ENCODE measurements around the gene GBE1.

GRCh38 chr3:81468391-81468790, 293.1 kb downstream of the GBE1 start:
- TF ChIP-seq CTCF (conservative IDR thresholded peaks at IDR 0.05 in 1 of 2, IDR thresholded peaks at IDR 0.05 in 1 of 2; ENCODE audit: low read depth in 1 of 2, low read length in 2 of 2) (no peak), EZH2 (IDR thresholded peaks at IDR 0.05; ENCODE audit: low read length, missing control alignments) (no peak)
